ENCODE data around the gene ARMC2.

The ARMC2 gene

GRCh38 chr6:109002882-109003281, 154.7 kb downstream of the ARMC2 start:
- Mint-ChIP-seq H3K4me3 (no peak overlapping the region), H3K9me3 (no peaks in the 10 kb centered on the region), H3K4me1 (peaks cover 12% of the 10 kb centered on the region), H3K27me3 (ENCODE audit: low read depth, poor library complexity) (no peaks in the 10 kb centered on the region), H3K27ac (no peak overlapping the region), H3K36me3 (ENCODE audit: low read depth) (peaks cover 9% of the 10 kb centered on the region)
- TF ChIP-seq CTCF (IDR thresholded peaks at IDR 0.05) = no peak
- no peak for DNase-seq

- no peak overlapping the region for H3K27ac Mint-ChIP-seq
- peak overlapping the region; percentile 94 for H3K4me3 Mint-ChIP-seq
- H3K9me3 Mint-ChIP-seq = no peaks in the 10 kb centered on the region
- H3K4me1 Mint-ChIP-seq = peaks cover 29% of the 10 kb centered on the region
- TF ChIP-seq CTCF (IDR thresholded peaks at IDR 0.05) = no peak
- H3K27me3 Mint-ChIP-seq (ENCODE audit: low read depth, poor library complexity) = peaks cover 3% of the 10 kb centered on the region
- no peaks in the 10 kb centered on the region for H3K36me3 Mint-ChIP-seq (ENCODE audit: low read depth)
- no peak for DNase-seq
Observed at GRCh38 chr6:109006818-109007217, 158.6 kb downstream of the ARMC2 start.

GRCh38 chr6:109007521-109007920, 159.3 kb downstream of the ARMC2 start:
- no peak for DNase-seq
- Mint-ChIP-seq H3K4me3 (peak overlapping the region; percentile 94), H3K27ac (no peak overlapping the region), H3K4me1 (peaks cover 29% of the 10 kb centered on the region), H3K9me3 (no peaks in the 10 kb centered on the region), H3K36me3 (ENCODE audit: low read depth) (no peaks in the 10 kb centered on the region), H3K27me3 (ENCODE audit: low read depth, poor library complexity) (peaks cover 3% of the 10 kb centered on the region)
- no peak for TF ChIP-seq CTCF (IDR thresholded peaks at IDR 0.05)

- TF ChIP-seq CTCF (IDR thresholded peaks at IDR 0.05) = no peak
- Mint-ChIP-seq H3K27ac (no peak overlapping the region), H3K4me1 (peaks cover 29% of the 10 kb centered on the region), H3K27me3 (ENCODE audit: low read depth, poor library complexity) (peaks cover 3% of the 10 kb centered on the region), H3K36me3 (ENCODE audit: low read depth) (no peaks in the 10 kb centered on the region), H3K4me3 (peak overlapping the region; percentile 94), H3K9me3 (no peaks in the 10 kb centered on the region)
- no peak for DNase-seq
Observed at GRCh38 chr6:109008054-109008453, 159.8 kb downstream of the ARMC2 start.

GRCh38 chr6:109008537-109009235, 160.5 kb downstream of the ARMC2 start:
- no peaks in the 10 kb centered on the region for H3K36me3 Mint-ChIP-seq (ENCODE audit: low read depth)
- no peak for TF ChIP-seq CTCF (IDR thresholded peaks at IDR 0.05)
- H3K4me1 Mint-ChIP-seq = peaks cover 29% of the 10 kb centered on the region
- DNase-seq = no peak
- H3K4me3 Mint-ChIP-seq = peak overlapping the region; percentile 94
- peaks cover 3% of the 10 kb centered on the region for H3K27me3 Mint-ChIP-seq (ENCODE audit: low read depth, poor library complexity)
- H3K9me3 Mint-ChIP-seq = no peaks in the 10 kb centered on the region
- H3K27ac Mint-ChIP-seq = peak overlapping the region; percentile 80

Measured in nephron progenitor cell (in vitro differentiated cells).